Fibroblast of the aortic adventitia (primary cell): ENCODE data around the gene SPATA24. TPM values are rescaled to one million over a fixed set of nuclear protein-coding genes. Genes with fewer than 3 reads are reported as not detected.
"Not testable (repeated sequence)": the region's sequence is repeated elsewhere in the genome, so short reads cannot be mapped to it uniquely, and the experiment has no call there.

Experiments used
- DNase-seq: peaks from one replicate; pipeline ENCODE4 v3.0.0-alpha.2; 2010; ENCODE audit warnings: low read depth
- H3K4me3 ChIP-seq: 2 replicates; pipeline ENCODE4 v1.5.1; 2011; ENCODE audit warnings: low read depth, mild to moderate bottlenecking, control low read depth, low read length, moderate library complexity
- total RNA-seq: library from RNA; depleted of rRNA; stranded (reverse); fragments of >200 nt; gene quantifications from 2 replicates; pipeline ENCODE4 v1.2.3, GENCODE V29; 2012; ENCODE audit warnings: low replicate concordance
- TF ChIP-seq, protein P1 (sequence below): IDR thresholded peaks from 2 replicates; pipeline ENCODE4 v1.5.1; 2011; ENCODE audit warnings: mild to moderate bottlenecking, low read length, control low read depth, inconsistent platforms; ENCODE audit not compliant: insufficient read depth

The SPATA24 gene
- total RNA-seq, 1 donor = 2.0 TPM

DNA sequence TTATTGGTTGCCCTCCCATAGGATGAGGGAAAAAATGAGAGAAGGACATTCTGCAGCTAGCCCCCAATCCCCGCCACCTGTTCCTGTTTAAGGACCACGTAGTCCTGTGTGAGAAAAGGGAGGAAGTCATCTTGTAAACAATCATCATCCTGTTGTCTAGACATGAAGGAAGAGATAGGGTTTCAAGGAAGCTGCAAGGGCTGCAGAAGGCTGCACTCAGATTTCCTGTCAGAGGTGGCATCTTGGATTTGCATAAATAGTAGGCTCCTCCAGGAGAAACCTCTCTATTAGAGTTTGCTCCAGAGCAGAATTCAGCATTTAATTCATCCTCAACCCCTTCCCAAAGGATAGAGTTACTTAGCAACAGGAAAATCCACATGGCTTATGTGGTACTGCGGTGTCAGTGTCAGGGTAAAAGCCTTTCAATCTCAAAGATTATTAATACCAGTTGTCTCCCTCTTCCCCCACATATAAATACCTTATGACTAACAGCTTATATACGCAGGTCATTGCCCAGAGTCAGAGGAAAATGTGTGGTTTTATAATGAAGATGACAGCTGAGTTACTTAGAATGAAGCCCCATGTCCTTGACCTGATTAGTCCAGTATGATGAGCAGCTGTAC lies 40.1 kb upstream of the SPATA24 start:
- no peak overlapping the region for H3K4me3 ChIP-seq
- peak; percentile 66 for DNase-seq
- TF ChIP-seq, protein P1, sequence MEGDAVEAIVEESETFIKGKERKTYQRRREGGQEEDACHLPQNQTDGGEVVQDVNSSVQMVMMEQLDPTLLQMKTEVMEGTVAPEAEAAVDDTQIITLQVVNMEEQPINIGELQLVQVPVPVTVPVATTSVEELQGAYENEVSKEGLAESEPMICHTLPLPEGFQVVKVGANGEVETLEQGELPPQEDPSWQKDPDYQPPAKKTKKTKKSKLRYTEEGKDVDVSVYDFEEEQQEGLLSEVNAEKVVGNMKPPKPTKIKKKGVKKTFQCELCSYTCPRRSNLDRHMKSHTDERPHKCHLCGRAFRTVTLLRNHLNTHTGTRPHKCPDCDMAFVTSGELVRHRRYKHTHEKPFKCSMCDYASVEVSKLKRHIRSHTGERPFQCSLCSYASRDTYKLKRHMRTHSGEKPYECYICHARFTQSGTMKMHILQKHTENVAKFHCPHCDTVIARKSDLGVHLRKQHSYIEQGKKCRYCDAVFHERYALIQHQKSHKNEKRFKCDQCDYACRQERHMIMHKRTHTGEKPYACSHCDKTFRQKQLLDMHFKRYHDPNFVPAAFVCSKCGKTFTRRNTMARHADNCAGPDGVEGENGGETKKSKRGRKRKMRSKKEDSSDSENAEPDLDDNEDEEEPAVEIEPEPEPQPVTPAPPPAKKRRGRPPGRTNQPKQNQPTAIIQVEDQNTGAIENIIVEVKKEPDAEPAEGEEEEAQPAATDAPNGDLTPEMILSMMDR = no peak

DNA sequence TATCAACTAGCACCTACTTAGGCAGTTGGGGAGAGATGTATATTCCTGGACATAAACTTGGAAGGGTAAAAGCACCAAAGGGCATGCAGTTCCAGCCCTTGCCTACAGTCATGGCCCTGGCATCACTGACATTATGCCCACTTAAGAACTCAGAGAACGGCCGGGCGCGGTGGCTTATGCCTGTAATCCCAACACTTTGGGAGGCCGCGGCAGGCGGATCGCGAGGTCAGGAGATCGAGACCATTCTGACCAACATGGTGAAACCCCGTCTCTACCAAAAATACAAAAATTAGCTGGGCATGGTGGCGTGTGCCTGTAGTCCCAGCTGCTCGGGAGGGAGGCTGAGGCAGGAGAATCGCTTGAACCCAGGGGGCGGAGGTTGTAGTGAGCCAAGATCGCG lies 36.5 kb upstream of the SPATA24 start:
- DNase-seq, H3K4me3 ChIP-seq: not testable (repeated sequence)

DNA sequence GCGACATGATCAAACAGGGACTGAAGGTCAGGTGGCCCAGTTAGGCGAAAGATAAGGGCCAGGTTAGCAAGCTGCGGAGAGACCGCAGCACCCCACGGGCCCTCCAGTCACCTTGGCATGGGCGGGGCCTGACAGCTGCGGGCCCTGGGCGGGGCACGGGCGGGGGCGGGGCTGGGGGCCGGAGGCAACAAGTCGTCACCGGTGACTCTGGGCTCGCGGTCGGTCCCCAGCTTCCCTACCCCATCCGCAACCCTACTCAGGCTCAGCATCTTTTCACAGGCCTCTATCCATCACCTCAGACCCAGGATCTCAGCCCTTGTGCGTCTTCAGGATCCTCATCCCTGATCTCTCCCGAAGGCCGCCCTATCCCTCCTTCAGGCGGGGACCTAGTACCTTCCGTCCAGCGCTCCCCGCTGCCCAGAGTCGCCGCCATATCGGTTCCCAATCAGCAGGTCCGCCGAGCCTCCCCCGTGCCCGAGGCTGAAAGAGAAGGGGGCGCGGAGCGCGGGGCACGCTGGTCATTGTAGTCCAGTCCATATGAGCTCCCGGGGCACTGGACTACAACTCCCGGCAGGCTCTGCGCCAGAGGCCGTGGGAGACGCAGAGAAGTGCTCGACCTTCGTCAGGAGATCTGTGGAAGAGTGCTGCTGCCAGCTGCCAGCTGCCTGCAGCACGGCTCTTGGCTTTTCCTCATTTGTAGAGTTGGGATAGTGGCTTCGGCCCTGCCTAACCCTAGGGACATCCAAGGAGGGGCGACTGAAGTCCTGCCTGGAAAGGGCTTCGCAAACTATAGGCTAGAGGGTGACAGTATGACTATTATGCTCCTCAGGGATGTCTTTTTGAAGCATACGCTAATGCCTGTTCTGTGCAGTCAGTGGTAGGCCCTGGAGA lies 35.4 kb upstream of the SPATA24 start, which contains the start of gene DNAJC18:
Gene DNAJC18 (minus strand): TSS at position 513 of the 891 bp plus-strand sequence. CDS start 80 bp downstream, at position 433.
- H3K4me3 ChIP-seq = peak within 1 kb of the TSS; percentile 97
- TF ChIP-seq, protein P1 = no peak
- DNase-seq = peak; percentile 90

DNA sequence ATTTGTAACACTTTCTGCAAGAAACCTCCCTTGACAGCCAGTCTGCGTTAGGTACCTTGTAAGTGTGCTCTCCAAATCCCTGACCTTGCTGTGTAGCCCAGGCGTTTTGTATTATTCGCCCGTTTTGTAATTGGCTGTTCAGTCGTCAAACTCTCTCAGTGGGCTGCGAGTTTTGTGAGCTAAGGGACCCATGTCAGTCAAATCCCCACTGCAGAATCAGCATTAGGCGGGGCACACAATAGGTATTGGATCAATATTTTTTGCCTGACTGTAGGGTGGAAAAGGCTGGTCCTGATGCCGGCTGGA lies 34.8 kb upstream of the SPATA24 start:
- peak overlapping the region; percentile 97 for H3K4me3 ChIP-seq
- TF ChIP-seq, protein P1 = no peak
- DNase-seq = no peak

DNA sequence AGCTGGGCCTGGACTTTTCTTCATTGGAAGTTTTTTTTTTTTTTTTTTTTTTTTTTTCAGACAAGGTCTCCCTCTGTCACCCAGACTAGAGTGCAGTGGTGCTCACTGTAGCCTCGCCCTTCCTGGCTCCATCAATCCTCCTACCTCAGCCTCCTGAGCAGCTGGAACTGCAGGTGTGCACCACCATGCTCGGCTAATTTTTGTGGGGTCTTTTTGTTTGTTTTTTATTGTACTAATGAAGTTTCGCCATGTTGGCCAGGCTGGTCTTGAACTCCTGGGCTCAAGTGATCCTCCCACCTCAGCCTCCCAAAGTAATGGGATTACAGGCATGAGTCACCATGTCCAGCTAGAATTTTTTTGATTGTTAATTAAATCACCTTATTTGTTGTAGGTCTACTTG lies 31.8 kb upstream of the SPATA24 start:
- TF ChIP-seq, protein P1 = no peak
- DNase-seq = no peak
- no peak overlapping the region for H3K4me3 ChIP-seq

DNA sequence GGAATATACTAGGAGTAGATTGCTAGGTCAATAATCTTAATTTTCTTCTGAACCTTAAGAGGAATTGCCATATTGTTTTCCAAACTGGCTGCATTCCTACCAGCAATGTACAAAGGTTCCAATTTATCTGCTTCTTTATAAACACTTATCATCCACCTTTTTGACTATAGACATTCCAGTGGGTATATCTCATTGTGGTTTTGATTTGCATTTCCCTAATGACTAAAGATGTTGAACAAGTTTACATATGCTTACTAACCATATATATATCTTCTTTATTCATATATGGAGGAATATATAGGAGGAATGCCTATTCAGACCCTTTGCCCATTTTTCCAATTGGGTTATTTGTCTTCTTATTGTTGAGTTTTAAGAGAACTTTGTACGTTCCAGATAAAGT lies 27.8 kb upstream of the SPATA24 start:
- H3K4me3 ChIP-seq = no peak overlapping the region
- no peak for DNase-seq
- TF ChIP-seq, protein P1 = no peak

DNA sequence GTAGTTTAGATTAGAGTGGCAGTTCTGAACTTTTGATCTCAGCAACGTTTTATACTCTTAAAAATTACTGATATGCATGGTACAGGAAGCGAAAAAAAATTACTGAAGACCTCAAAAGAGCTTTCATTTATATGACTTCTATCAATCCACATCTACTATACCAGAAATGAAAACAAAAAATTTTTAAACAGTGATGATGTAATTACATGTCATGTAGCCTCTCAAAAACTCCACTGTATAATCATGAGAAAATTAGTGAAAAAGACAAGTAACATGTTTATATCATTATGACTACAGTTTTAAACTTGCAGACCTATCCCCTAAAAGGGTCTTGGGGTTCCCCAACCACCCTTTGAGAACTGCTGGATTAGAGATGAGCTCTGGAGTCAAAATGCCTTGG lies 26.1 kb upstream of the SPATA24 start:
- DNase-seq = no peak
- TF ChIP-seq, protein P1 = no peak

More for the DNA sequence above, 26.1 kb upstream of the SPATA24 start:
- H3K4me3 ChIP-seq = no peak overlapping the region
